GM21786 (cell line): ENCODE measurements around the gene MOV10.

ENCODE experiments used
- ATAC-seq: cut with Tn5 transposase; IDR thresholded peaks from one replicate; pipeline ENCODE4 v1.9.1; 2021; ENCODE audit not compliant: unreplicated experiment

The MOV10 gene

GRCh38 chr1:112699425-112700144 is 25.1 kb downstream of the MOV10 start:
- no peak for ATAC-seq

GRCh38 chr1:112700290-112701226 is 26.1 kb downstream of the MOV10 start:
- peak; percentile 43 for ATAC-seq

DNA sequence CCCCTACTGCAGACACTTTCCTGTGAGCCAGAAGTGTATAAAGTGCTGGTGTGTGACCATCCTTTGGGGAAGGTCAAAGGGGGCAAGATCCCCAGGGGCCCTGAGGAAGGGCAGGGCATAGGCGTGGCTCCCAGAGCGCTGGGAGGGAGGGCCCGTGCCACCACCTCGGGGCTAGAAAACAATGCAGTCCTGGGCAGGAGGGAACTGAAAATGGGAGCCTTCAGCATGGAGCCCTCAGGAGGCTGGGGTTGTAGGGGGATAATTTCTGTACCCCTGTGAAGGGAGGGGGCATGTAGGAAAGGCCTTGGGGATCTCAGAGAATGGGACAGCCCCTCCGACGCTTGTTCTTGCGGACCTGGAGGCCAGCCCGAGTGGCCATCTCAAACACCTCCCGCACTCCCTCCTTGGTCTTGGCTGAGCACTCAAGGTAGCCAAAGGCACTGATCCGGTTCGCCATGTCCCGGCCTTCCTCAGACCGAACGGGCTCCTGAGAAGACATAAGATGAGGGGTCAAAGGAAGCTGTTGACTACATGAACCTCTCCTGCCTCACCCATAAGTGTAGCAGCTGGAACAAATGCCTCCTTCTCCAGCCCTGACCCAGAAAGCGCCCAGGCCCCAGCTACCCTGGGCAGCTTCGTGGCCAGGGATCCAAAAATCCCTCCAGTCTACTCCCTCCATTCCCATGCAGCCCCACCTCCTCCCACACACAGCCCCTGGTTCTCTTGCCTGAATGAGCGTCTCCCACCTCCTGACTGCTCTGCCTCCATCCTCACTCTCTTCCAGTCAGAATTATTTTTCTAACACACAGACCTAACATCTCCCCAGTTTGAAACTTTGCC is 27.0 kb downstream of the MOV10 start:
- no peak for ATAC-seq

GRCh38 chr1:112702067-112702395 is 27.6 kb downstream of the MOV10 start:
- no peak for ATAC-seq

DNA sequence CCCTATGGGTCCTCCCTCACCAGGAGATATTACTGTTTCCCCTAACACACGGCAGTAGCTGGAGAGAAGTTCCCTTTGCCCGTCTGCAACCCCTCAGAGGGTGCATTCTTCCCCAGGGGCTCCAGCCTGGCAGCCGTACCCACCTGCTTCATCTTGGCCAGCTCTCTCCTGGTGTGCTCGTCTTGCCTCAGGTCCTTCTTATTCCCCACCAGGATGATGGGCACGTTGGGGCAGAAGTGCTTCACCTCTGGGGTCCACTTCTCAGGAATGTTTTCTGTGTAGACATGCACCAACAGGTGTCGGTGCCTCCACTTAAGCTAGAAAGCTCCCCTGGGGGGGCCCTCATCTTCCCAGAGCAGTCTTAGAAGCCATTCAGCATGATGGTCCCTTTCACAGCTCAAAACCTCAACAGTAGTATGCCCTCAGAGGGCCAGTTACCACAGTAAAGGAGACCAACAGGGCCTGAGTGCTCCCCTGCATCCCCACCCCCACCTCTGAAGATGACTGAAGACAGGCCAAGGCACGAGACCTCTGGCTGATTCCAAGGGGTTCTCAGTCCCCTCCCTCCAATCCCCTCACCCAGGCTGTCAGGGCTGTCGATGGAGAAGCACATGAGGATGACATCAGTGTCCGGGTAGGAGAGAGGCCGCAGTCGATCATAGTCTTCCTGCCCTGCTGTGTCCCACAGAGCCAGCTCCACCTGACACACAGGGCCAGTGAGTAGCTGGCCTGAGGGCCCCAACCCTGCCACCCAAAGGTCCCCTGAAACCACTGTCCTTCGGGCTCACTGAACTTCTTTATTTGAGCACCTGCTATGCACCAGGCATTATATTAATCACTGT is 28.2 kb downstream of the MOV10 start:
- no peak for ATAC-seq

DNA sequence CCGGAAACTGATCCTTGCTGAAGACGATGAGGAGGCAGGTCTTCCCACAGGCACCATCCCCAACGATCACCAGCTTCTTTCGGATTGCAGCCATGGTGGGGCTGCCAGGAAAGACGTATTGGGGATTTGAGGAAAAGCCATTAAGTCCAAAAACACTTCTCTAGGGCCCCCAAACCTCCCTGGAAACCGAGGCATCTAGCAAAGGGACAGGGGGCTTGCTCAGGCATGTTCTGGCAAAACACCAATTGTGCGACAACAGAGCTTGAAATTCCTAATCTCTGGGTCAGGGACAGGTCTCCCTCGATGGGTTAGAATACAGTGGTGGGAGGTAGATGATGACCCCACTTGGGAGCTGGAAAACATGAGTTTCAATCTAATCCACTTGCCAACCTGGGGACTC is 29.2 kb downstream of the MOV10 start:
- no peak for ATAC-seq

- ATAC-seq: no peak
Observed at GRCh38 chr1:112704391-112704933, 30.0 kb downstream of the MOV10 start.

GRCh38 chr1:112704934-112705627 is 30.6 kb downstream of the MOV10 start:
- peak; percentile 58 for ATAC-seq

DNA sequence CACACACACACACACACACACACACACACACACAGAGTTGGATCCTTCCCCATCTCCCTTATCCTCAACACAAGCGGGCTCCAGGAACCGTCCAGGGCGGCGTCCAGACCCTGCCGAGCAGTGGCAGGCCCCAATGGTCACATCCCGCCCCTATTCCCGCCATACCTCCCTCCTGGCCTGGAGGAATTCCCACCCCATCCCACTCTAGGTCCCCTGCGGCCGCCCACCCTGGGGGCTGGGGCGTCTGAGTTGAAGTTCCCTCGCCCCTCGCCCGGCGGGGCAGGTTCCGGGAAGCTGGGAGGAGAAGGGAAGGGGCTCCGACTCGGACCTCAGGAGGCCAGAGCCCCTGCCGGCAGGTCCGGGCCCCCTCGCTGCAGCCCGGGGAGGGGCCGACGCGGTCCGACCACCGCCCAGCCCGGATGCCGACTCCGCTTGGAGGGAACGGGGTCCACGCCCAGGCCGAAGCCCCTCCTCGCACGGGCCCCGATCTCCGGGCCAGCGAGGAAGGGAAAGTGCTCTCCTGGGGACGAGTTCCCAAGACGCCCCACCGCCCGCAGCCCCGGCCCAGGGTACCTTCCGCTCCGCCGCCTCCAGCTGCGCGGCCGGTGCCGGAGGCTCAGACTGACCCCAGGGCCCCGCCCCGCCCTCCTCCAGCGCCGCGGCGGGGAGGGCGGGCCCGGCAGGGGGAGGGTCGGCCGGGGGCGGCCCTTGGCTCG is 32.2 kb downstream of the MOV10 start, which contains the start of gene RHOC:
RHOC (minus strand) TSS at position 623 of the 716 bp plus-strand sequence. CDS start 3,328 bp downstream, outside the sequence.
- peak; percentile 56 for ATAC-seq

DNA sequence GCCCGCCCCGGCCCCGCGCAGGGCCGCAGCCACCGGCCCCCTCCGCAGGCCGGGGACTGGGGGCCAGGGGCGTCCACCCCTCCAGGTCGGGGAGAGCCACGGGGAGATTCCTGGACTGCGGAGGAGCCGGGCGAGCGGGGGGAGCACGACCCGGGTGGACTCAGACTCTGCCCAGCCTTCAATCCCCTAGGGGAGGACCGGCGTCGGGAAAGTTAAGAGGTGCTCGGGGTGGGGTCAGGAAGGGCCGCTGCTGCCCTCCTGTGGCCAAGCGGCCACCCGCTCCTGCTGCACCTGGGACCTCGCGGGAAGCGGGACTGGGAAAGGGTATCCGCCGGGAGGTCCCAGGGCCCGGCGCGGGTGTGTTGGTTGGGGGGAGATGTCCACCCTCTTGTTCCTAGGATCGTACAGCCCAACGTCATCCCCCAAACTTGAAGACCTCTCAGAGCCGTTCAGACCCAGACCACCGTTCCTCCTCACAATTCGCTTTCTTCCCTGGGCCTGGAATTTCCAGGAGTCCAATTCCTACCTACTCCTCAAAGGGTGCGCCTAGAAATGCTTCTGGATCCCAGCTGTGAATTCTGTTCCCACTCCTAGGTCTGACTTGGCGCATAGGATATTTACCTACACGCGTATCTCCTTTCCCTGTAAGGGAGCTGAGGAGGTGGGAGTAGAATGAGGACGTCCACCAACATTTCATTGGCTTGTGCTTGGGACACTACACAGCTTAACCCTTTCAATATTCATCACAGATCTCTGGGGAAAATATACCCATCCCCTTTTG is 33.0 kb downstream of the MOV10 start:
- peak; percentile 60 for ATAC-seq

- no peak for ATAC-seq
Observed at GRCh38 chr1:112708002-112708448, 33.6 kb downstream of the MOV10 start.

DNA sequence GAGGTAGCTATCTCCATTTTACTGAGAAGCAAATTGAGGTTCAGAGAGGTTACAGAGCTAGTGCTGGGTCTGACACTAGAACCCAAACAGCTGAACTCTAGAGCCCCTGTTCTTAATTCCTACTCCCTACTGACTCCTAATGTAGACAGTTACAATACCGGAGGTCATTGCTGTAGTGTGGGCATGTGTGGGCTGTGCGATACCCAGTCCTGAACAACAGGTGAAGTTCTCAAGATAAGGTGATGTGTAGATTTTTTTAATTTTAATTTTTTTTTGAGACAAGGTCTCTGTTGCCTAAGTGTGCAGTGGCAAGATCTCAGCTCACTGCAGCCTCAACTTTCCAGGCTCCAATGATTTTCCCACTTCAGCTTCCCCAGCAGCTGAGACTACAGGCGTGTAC is 34.0 kb downstream of the MOV10 start:
- no peak for ATAC-seq

- ATAC-seq: no peak
Observed at GRCh38 chr1:112710159-112710558, 35.7 kb downstream of the MOV10 start.

DNA sequence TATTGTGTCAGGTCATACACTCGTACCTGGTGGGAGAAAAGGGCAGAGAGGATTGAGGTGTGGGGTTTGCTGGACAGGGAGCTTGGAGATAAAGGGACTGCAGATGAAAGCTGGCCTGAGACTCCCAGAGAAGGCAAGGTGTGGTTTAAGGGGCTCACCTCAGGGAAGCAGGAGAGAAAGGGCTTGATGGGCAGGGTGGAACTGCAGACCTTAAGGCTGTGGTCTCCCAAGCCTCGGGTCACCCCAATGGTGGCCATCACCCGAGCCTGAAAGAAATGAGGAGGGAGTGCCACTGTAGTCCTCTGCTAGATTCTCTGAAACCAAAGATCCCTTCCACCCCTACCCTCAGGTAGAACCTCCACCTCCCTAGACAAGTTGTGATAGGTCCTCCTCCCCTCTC is 36.1 kb downstream of the MOV10 start:
- no peak for ATAC-seq

DNA sequence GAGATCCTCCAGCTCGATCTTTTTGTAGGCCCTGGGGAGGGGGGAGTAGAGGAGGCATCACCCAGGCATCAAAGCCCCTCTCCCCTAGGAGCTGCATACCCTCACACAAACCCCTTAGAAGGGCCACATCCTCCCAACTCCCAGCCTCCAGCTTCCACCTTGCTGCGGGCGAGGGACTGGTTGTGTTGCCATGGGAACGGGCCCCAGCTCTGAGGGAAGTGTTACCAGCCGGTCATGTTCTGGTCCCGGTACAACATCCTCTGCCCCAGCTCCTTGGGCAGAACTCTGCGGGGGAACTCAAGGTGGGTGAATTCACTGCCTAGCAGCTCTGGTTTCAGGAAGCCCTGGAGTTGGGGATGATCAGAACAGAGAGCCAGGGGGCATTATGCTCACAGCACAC is 36.6 kb downstream of the MOV10 start:
- no peak for ATAC-seq

DNA sequence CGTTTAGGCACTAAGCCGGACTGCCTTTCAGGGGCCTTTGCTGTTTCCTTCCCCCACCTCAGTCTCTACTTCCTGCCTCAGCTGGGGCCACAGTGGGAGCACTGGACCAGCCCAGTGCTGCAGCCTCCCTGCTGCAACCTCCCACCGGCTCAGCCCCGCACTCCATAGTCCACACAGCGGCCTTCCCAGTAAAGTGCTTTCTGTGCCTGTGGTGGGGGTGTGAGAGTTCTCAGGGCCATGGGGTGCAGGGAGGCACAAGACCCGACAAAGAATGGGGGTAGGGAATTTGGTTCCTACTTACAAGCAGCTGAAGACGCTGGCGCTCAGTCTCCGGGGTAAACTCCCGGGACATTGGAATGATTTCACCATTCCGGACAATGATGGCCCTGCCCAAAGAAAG is 37.2 kb downstream of the MOV10 start:
- no peak for ATAC-seq

DNA sequence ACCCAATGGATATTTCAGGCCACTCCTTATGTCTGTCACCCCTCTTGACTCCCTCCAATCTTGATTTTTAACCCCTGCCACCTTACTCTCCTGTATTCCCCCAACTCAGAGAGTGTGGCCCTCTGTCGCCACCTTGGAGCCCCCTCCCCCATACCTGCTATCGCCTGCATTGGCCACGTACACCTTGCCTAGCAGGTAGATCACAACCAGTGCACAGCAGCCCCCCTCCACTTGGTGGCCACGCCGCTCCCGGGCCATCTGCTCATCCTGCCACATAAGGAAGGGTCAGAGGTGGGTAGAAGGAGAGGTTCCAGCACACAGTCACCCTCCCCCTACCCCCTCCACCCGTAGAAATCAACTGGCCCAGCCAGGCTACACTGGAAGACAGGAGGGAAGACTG is 37.7 kb downstream of the MOV10 start:
- ATAC-seq: no peak

DNA sequence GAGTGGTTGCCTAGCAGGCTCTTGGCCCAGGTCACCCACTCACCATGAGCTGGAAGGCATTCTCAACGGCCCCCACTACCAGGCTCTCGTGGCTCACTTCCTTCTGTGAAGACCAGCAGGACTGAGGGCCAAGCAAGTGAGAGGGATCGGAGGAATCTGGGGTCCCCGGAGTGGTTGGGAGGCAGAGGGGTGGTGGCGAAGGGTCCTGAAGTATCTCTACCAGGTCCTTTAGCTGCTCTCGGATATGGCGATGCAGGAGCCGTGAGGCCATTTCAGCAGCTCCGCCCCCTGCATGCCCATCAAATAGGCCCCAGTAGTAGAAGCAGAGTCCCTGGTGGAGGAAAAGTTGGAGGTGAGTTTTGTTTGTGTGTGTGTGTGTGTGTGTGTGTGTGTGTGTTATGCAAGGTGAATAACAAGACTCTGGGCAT is 38.3 kb downstream of the MOV10 start:
- ATAC-seq: no peak
